Measurements from ENCODE around the gene SMG6.

SMG6 gene

GRCh38 chr17:2140683-2141082, 162.9 kb downstream of the SMG6 start:
- H3K9me2 ChIP-seq (replicated peaks; ENCODE audit: insufficient read depth, low read length), result no peaks in the 10 kb centered on the region
- no peaks in the 10 kb centered on the region for H4K20me1 ChIP-seq (ENCODE audit: low read depth, low read length)
- H3K4me3 ChIP-seq (ENCODE audit: insufficient read depth, low read length, poor library complexity, severe bottlenecking), result no peak overlapping the region
- H3K27ac ChIP-seq (ENCODE audit: low read depth, low read length), result no peak overlapping the region
- H3K79me2 ChIP-seq (ENCODE audit: insufficient read depth, low read length), result no peaks in the 10 kb centered on the region
- H2AFZ ChIP-seq (ENCODE audit: low read depth, low read length, severe bottlenecking), result no peak overlapping the region
- no peak overlapping the region for H3K4me2 ChIP-seq (ENCODE audit: low read depth, low read length, poor library complexity, severe bottlenecking)
- H3K27me3 ChIP-seq (ENCODE audit: low read length), result no peaks in the 10 kb centered on the region
- no peaks in the 10 kb centered on the region for H3F3A ChIP-seq (ENCODE audit: insufficient read depth)
- no peak overlapping the region for H3K9ac ChIP-seq (ENCODE audit: low read length)
- H3K9me3 ChIP-seq (ENCODE audit: insufficient read depth, low read length), result no peaks in the 10 kb centered on the region
- TF ChIP-seq, protein P1, sequence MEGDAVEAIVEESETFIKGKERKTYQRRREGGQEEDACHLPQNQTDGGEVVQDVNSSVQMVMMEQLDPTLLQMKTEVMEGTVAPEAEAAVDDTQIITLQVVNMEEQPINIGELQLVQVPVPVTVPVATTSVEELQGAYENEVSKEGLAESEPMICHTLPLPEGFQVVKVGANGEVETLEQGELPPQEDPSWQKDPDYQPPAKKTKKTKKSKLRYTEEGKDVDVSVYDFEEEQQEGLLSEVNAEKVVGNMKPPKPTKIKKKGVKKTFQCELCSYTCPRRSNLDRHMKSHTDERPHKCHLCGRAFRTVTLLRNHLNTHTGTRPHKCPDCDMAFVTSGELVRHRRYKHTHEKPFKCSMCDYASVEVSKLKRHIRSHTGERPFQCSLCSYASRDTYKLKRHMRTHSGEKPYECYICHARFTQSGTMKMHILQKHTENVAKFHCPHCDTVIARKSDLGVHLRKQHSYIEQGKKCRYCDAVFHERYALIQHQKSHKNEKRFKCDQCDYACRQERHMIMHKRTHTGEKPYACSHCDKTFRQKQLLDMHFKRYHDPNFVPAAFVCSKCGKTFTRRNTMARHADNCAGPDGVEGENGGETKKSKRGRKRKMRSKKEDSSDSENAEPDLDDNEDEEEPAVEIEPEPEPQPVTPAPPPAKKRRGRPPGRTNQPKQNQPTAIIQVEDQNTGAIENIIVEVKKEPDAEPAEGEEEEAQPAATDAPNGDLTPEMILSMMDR (IDR thresholded peaks at IDR 0.05; ENCODE audit: insufficient read depth, low read length, poor library complexity, severe bottlenecking), result no peak
- no peak for TF ChIP-seq EZH2phosphoT487 (conservative IDR thresholded peaks at IDR 0.05; ENCODE audit: low read length)
- no peaks in the 10 kb centered on the region for H3K36me3 ChIP-seq (ENCODE audit: low read length)

- no peaks in the 10 kb centered on the region for H3K36me3 ChIP-seq (ENCODE audit: low read length)
- no peak overlapping the region for H2AFZ ChIP-seq (ENCODE audit: low read depth, low read length, severe bottlenecking)
- H3K27ac ChIP-seq (ENCODE audit: low read depth, low read length), result no peak overlapping the region
- no peaks in the 10 kb centered on the region for H3K9me2 ChIP-seq (replicated peaks; ENCODE audit: insufficient read depth, low read length)
- TF ChIP-seq EZH2phosphoT487 (conservative IDR thresholded peaks at IDR 0.05; ENCODE audit: low read length), result no peak
- TF ChIP-seq, protein P1 (IDR thresholded peaks at IDR 0.05; ENCODE audit: insufficient read depth, low read length, poor library complexity, severe bottlenecking), result no peak
- no peaks in the 10 kb centered on the region for H3K27me3 ChIP-seq (ENCODE audit: low read length)
- H4K20me1 ChIP-seq (ENCODE audit: low read depth, low read length), result no peaks in the 10 kb centered on the region
- H3F3A ChIP-seq (ENCODE audit: insufficient read depth), result no peaks in the 10 kb centered on the region
- H3K79me2 ChIP-seq (ENCODE audit: insufficient read depth, low read length), result no peaks in the 10 kb centered on the region
- no peak overlapping the region for H3K4me2 ChIP-seq (ENCODE audit: low read depth, low read length, poor library complexity, severe bottlenecking)
- no peak overlapping the region for H3K4me3 ChIP-seq (ENCODE audit: insufficient read depth, low read length, poor library complexity, severe bottlenecking)
- no peak overlapping the region for H3K9ac ChIP-seq (ENCODE audit: low read length)
- no peaks in the 10 kb centered on the region for H3K9me3 ChIP-seq (ENCODE audit: insufficient read depth, low read length)
Observed at GRCh38 chr17:2138761-2139160, 164.8 kb downstream of the SMG6 start.

DNA sequence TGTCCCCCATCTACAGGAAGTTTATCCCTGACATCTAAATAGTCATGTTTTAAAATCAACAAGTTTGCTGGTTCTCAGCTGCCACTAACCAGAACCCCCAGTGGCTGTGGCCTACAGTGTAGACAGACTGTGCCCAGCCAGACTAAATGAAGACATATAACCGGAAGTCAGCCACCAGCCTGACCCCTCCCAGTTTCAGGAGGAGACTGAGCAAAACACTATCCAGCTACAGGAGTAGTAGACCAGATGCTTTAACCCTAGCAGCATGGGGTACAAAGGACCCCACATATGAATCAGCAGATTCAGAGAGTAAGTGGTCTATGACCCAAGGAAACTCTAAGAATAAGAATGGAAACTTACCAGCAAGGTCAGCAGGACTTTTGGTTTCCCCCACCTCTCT, 165.3 kb downstream of the SMG6 start:
- H2AFZ ChIP-seq (ENCODE audit: low read depth, low read length, severe bottlenecking), result no peak overlapping the region

More for the DNA sequence above, 165.3 kb downstream of the SMG6 start:
- H4K20me1 ChIP-seq (ENCODE audit: low read depth, low read length), result no peaks in the 10 kb centered on the region
- no peak overlapping the region for H3K27ac ChIP-seq (ENCODE audit: low read depth, low read length)
- H3K36me3 ChIP-seq (ENCODE audit: low read length), result no peaks in the 10 kb centered on the region
- no peaks in the 10 kb centered on the region for H3K79me2 ChIP-seq (ENCODE audit: insufficient read depth, low read length)
- H3K4me2 ChIP-seq (ENCODE audit: low read depth, low read length, poor library complexity, severe bottlenecking), result no peak overlapping the region
- H3K4me3 ChIP-seq (ENCODE audit: insufficient read depth, low read length, poor library complexity, severe bottlenecking), result no peak overlapping the region
- H3F3A ChIP-seq (ENCODE audit: insufficient read depth), result no peaks in the 10 kb centered on the region
- H3K9ac ChIP-seq (ENCODE audit: low read length), result no peak overlapping the region
- no peaks in the 10 kb centered on the region for H3K27me3 ChIP-seq (ENCODE audit: low read length)
- H3K9me2 ChIP-seq (replicated peaks; ENCODE audit: insufficient read depth, low read length), result no peaks in the 10 kb centered on the region
- no peaks in the 10 kb centered on the region for H3K9me3 ChIP-seq (ENCODE audit: insufficient read depth, low read length)
- no peak for TF ChIP-seq EZH2phosphoT487 (conservative IDR thresholded peaks at IDR 0.05; ENCODE audit: low read length)
- TF ChIP-seq, protein P1 (IDR thresholded peaks at IDR 0.05; ENCODE audit: insufficient read depth, low read length, poor library complexity, severe bottlenecking), result no peak
